CD4-positive, alpha-beta T cell treated with Interleukin-15 for 4 hours (primary cell): ENCODE measurements around the gene LIPN.

Experiments used
- DNase-seq: peaks from one replicate; pipeline ENCODE4 v3.0.0-alpha.2; 2020; ENCODE audit warnings: low spot score

LIPN gene

DNA sequence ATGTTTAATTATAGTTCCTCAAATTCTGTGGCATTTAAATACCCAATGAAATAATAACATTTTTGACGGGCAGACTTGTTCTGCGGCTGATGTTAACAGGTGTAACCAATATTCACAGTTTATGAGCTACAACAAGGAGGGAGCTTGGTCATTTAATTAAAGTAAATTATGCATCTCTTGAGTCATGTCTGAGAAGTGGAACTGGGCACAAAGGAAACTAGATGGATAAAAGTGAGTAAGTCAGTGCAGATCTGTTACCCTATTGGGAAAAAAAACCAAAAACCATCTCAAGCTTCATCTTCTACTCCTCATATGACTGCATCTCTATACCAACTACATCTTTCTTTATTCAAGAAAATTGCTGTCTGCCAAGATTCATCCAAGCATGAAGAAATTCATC is 67.9 kb downstream of the LIPN start:
- DNase-seq, result no peak

DNA sequence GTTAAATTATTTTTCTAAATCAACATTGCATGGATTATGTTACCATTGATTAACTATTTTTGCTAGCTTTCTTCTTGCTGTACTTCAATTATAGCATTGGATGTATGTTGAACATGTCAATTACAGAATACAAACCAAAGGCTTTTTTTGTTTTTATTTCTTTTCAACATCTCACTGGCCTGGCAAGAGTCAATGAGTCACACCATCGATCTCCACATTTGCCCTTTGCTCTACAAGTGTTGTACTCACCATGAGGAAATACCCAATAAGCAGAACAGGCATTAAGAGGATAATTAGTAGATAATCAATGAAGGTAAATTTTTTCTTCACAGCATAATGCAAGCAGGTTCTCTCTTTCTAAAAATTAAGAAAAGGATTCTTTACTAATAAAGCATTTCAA is 68.5 kb downstream of the LIPN start:
- no peak for DNase-seq
